ENCODE results near the gene WIPF3.

Gene WIPF3

GRCh38 chr7:29853072-29853471 is 46.8 kb downstream of the WIPF3 start:
- TF ChIP-seq CTCF (IDR thresholded peaks at IDR 0.05; ENCODE audit: low read depth, low read length, missing control alignments) = no peak
- H3K4me3 ChIP-seq (ENCODE audit: low read depth, low read length) = no peak overlapping the region
- no peak for DNase-seq (ENCODE audit: low read depth)

GRCh38 chr7:29853789-29854188 is 47.5 kb downstream of the WIPF3 start:
- no peak overlapping the region for H3K4me3 ChIP-seq (ENCODE audit: low read depth, low read length)
- no peak for DNase-seq (ENCODE audit: low read depth)
- no peak for TF ChIP-seq CTCF (IDR thresholded peaks at IDR 0.05; ENCODE audit: low read depth, low read length, missing control alignments)

GRCh38 chr7:29854257-29854938 is 48.1 kb downstream of the WIPF3 start:
- TF ChIP-seq CTCF (IDR thresholded peaks at IDR 0.05; ENCODE audit: low read depth, low read length, missing control alignments) = no peak
- no peak for DNase-seq (ENCODE audit: low read depth)
- no peak overlapping the region for H3K4me3 ChIP-seq (ENCODE audit: low read depth, low read length)

- DNase-seq (ENCODE audit: low read depth) = no peak
- TF ChIP-seq CTCF (IDR thresholded peaks at IDR 0.05; ENCODE audit: low read depth, low read length, missing control alignments) = no peak
- no peak overlapping the region for H3K4me3 ChIP-seq (ENCODE audit: low read depth, low read length)
These were observed 51.3 kb downstream of the WIPF3 start for GRCh38 chr7:29857654-29858053.

GRCh38 chr7:29858191-29858951 is 52.1 kb downstream of the WIPF3 start:
- no peak for DNase-seq (ENCODE audit: low read depth)
- no peak overlapping the region for H3K4me3 ChIP-seq (ENCODE audit: low read depth, low read length)
- no peak for TF ChIP-seq CTCF (IDR thresholded peaks at IDR 0.05; ENCODE audit: low read depth, low read length, missing control alignments)

- no peak for DNase-seq (ENCODE audit: low read depth)
These were observed 52.8 kb downstream of the WIPF3 start for GRCh38 chr7:29859104-29859503.

More at GRCh38 chr7:29859104-29859503, 52.8 kb downstream of the WIPF3 start:
- H3K4me3 ChIP-seq (ENCODE audit: low read depth, low read length) = no peak overlapping the region
- TF ChIP-seq CTCF (IDR thresholded peaks at IDR 0.05; ENCODE audit: low read depth, low read length, missing control alignments) = no peak

Data from GM12864 (cell line).